ENCODE measurements around the gene C1QL4. TPM values are rescaled to one million over a fixed set of nuclear protein-coding genes. Genes with fewer than 3 reads are reported as not detected.
"Not testable (repeated sequence)": the region's sequence is repeated elsewhere in the genome, so short reads cannot be mapped to it uniquely, and the experiment has no call there.

The C1QL4 gene
- total RNA-seq, 1 donor from 2014 or later = not detected

DNA sequence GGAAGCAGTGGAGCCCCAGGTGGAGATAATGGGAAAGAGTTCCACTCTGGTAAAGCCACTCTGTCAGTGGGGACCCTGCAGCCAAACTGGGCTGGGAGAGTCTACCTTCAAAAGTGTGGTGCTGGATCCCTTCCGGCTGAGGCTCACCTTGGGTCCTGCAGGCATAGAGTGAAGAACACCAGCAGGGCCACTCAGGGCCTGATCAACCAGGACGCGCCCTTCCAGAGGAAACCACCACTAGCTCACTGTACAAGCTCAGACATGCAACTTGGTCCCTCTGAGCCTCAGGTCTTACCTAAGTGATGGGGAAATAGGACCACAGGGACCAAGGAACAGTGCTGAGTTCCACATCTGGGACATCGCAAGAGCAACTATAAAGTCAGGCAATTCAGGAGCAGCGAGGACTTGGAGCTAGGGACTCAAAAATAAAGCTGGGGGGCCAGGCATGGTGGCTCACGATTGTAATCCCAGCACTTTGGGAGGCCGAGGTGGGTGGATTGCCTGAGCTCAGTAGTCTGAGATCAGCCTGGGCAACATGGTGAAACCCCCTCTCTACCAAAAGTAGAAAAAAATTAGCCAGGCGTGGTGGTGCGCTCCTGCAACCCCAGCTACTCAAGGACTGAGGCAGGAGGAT is 47.9 kb downstream of the C1QL4 start:
- intact Hi-C loops (cut with micrococcal nuclease) = no loop called here
- ATAC-seq (no peak), DNase-seq (no peak)

DNA sequence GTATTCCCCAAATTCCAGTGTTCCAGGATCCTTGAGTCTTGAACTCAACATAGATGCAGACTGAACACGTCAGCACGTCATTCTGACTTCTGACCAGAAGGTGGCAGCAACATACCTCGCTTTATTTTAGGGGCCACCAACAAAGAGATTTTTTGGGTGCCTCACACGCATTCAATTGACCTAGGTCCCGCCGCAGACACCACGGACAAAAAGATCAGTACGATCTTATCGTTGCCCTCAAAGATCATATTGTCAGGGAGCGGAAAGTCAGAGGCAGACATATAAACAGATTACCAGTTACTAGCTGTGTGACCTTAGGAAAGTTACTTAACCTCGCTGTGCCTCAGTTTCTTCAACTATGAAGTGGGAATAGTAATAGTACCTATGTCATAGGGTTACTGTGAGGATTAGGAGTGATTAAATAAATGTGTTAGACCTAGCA is 48.6 kb downstream of the C1QL4 start:
- DNase-seq (no peak), ATAC-seq (peak; percentile 48)
- intact Hi-C loops (cut with micrococcal nuclease) = no loop called here

DNA sequence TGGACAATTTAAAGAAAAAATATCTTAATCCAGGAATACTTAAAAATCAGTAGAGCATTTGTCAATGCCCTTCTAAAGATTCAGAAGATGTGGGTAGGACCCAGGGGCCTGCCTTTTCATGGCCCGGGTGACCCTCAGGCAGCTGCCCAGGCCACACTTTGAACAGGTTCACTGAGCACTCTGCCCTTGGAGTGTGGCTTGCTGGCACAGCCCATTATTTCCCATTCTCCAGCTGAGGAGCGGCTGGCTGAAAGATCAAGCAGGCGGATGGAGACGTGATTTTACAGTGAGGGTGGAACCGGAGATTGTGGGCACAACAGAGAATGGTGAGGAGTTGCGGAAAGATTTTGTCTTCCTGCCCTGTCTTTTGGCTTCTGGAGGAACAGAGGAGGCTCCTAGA is 49.1 kb downstream of the C1QL4 start:
- ATAC-seq = no peak
- intact Hi-C loops (cut with micrococcal nuclease) = no loop called here
- DNase-seq = no peak

DNA sequence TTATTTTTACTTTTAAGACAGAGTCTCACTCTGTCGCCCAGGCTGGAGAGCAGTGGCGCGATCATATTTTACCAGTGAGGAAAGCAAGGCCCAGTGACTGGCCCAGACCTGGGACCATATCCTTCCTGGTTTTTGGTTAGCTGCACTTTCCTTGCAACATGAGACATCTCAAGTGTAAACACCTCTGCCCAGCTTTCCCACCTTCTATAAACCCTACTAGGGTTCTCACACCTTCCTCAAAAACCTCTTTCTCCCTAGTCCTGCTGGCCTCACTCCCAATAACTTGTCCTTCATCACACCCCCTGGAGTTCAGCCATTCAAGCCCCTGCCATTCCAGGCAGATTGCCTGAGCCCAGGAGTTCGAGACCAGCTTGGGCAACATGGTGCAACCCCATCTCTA is 52.3 kb downstream of the C1QL4 start:
- DNase-seq = no peak
- no peak for ATAC-seq
- intact Hi-C loops (cut with micrococcal nuclease) = no loop called here

DNA sequence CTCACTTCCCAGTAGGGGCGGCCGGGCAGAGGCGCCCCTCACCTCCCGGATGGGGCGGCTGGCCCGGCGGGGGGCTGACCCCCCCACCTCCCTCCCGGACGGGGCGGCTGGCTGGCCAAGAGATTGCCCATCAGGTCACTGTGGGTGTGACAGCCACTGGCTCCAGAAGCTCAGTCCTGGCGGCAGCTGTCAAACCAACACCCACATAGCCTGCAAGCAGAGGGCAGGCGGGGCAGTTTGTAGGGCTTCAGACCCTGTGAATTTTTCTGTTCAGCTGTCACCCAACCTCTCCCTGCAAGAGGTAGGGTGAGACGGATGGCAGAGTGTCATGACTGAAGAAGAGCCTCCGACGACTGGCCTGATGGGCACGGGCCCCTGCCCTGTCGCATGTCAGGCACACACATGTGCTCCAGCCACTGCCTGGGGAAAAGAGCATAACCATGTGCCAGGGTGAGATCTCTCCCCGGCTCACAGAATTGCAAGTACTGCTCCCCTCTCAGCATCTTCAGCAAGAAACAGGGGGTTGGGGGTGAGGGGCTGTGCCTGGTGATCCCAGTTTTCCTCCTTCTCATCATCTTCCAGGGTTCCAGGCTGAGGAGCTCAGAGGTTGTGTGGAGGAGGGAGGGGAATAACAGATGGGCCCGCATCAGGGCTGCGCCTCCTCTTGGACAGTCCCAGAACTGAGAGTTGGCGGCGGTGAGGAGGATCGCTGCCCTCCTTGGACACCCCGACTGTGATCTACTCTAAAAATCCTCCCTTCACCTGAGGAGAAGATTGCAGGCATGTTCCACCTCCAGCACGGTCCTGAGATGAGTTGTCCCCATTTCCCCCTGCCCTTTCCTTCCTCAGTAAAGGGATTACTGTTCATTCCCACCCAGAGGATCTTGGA is 53.2 kb downstream of the C1QL4 start:
- DNase-seq (no peak), ATAC-seq (no peak)
- intact Hi-C loops (cut with micrococcal nuclease) = no loop called here

DNA sequence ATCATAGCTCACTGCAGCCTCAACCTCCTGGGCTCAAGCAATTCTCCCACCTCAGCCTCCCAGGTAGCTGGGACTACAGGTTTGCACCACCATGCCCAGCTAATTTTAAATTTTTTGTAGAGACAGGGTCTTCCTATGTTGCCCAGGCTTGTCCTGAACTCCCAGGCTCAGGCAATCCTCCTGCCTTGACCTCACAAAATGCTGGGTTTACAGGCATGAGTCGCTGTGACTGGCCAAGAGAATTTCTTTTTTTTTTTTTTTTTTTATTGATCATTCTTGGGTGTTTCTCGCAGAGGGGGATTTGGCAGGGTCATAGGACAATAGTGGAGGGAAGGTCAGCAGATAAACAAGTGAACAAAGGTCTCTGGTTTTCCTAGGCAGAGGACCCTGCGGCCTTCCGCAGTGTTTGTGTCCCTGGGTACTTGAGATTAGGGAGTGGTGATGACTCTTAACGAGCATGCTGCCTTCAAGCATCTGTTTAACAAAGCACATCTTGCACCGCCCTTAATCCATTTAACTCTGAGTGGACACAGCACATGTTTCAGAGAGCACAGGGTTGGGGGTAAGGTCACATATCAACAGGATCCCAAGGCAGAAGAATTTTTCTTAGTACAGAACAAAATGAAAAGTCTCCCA is 54.1 kb downstream of the C1QL4 start:
- ATAC-seq; DNase-seq; intact Hi-C loops (cut with micrococcal nuclease): not testable (repeated sequence)

Other genes with a start within 250 kb of the C1QL4 start
- gene DHH, start 242.4 kb downstream of the C1QL4 start, total RNA-seq = 0.52 TPM
- gene LMBR1L, start 226.3 kb downstream of the C1QL4 start, total RNA-seq = 30.7 TPM
- 329 TPM for gene TUBA1B, start 205.8 kb downstream of the C1QL4 start, total RNA-seq
- 69.9 TPM for gene TUBA1A, start 148.1 kb downstream of the C1QL4 start, total RNA-seq
- 31.4 TPM for gene TUBA1C, start 72.1 kb downstream of the C1QL4 start, total RNA-seq
- not detected for gene PRPH, start 42.0 kb downstream of the C1QL4 start, total RNA-seq
- gene TROAP, start 13.9 kb downstream of the C1QL4 start, total RNA-seq = 0.37 TPM
- gene DNAJC22, start 9.7 kb upstream of the C1QL4 start, total RNA-seq = 0.10 TPM
- gene SPATS2, start 30.3 kb upstream of the C1QL4 start, total RNA-seq = 5.7 TPM
- 0.30 TPM for gene KCNH3, start 201.8 kb upstream of the C1QL4 start, total RNA-seq
- 94.4 TPM for gene MCRS1, start 231.0 kb upstream of the C1QL4 start, total RNA-seq

Data from left ventricle myocardium superior (tissue), 1 donor.